Kidney epithelial cell (primary cell): ENCODE measurements around the gene NMD3. TPM values are rescaled to one million over a fixed set of nuclear protein-coding genes. Genes with fewer than 3 reads are reported as not detected.
A peak's percentile ranks its signal among the peaks of the same experiment; 100 is the strongest.
"Not testable (repeated sequence)": the region's sequence is repeated elsewhere in the genome, so short reads cannot be mapped to it uniquely, and the experiment has no call there.

ENCODE experiments used
- DNase-seq: peaks from one replicate; pipeline ENCODE4 v3.0.0-alpha.2; 2010; ENCODE audit warnings: low read depth
- H3K27me3 ChIP-seq: 2 replicates; pipeline ENCODE4 v1.6.0; 2011; ENCODE audit warnings: low read length; ENCODE audit not compliant: control insufficient read depth, insufficient read depth
- H3K36me3 ChIP-seq: 2 replicates; pipeline ENCODE4 v1.5.1; 2011; ENCODE audit warnings: low read length; ENCODE audit not compliant: control insufficient read depth, insufficient read depth
- H3K4me3 ChIP-seq: 2 replicates; pipeline ENCODE4 v1.5.1; 2011; ENCODE audit warnings: low read depth, mild to moderate bottlenecking, control low read depth, low read length
- CTCF ChIP-seq: IDR thresholded peaks from 2 replicates; pipeline ENCODE4 v1.5.1; 2011; ENCODE audit warnings: mild to moderate bottlenecking, moderate library complexity, low read length, control low read depth, inconsistent platforms; ENCODE audit not compliant: insufficient read depth, poor library complexity, severe bottlenecking
- total RNA-seq: library from RNA; depleted of rRNA; stranded (reverse); fragments of >200 nt; gene quantifications from 2 replicates; pipeline ENCODE4 v1.2.3, GENCODE V29; 2015

The NMD3 gene
- total RNA-seq = 53.9 and 66.0 TPM in 2 replicates

- DNase-seq = peak; percentile 60
- Histone ChIP-seq H3K27me3 (no peaks in the 10 kb centered on the region), H3K4me3 (peak within 1 kb of the TSS; percentile 87), H3K36me3 (no peaks in the 10 kb centered on the region)
- no peak for TF ChIP-seq CTCF
Observed at GRCh38 chr3:161220850-161221753, at the start of gene NMD3. NMD3 (plus strand) TSS chr3:161221311; CDS start chr3:161222014, 703 bp downstream.

DNA sequence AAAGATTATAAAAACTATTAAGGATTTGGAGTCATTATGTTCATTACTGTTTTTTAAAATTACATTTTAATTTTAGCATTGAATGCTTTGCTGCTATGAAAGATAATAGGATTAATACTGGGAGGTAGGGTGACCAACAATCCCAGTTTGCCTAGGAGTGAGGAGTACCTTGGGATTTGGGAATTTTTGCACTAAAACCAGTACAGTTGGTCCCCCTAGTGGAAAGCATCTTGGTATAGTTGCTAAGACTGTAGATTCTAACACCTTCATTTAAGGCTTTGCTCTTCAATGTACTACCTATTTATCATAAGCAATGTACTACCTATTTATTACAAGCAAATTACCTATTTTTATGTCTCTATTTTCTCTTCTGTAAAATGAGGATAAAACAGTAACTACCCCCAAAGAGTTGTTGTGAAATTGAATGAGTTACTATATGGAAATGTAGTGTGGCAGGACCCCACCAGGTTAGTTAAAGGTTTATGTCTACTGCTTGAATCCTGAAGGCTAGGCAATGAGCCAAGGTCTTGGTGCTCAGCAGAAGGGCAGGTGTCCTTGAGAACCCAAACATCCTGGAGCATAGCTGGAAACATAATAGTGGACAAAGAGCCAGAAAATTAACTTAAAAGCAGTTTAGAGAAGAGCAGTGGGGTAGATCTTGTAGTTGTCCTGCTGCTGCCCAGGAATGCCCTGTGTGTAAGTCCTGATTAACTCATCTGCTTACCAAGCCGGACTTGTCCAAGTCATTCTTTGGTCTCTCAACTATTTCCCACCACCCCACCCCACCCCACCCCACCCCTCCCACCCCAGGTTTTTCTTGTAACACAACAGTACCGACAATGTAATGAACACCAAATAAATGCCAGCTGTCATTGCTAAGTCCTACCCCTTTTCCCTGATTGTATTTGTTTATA is 49.2 kb upstream of the NMD3 start:
- TF ChIP-seq CTCF = peak; percentile 18
- DNase-seq = no peak
- H3K27me3 ChIP-seq = no peaks in the 10 kb centered on the region
- no peaks in the 10 kb centered on the region for H3K36me3 ChIP-seq
- no peak overlapping the region for H3K4me3 ChIP-seq

- no peak overlapping the region for H3K4me3 ChIP-seq
- no peak for DNase-seq
Observed at GRCh38 chr3:161175506-161175905, 45.6 kb upstream of the NMD3 start.

DNA sequence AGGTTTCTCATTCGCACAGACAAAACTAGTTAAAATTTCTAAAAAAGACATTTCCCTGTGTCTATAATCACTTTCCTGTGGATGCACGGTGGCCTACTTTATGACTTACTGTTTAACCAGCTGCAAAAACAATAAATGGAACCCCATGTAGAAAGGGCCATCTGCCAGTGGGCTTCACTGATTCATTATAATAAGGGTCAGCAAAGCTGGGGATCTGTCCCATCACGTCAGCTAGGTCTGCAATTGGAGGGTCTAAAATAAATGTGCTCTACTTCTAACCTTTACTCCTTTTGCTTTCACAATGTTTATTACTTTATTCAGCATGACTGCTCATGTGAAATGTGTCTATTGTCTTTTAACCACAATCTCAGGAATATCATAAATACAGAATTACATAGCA is 43.1 kb upstream of the NMD3 start:
- no peak for TF ChIP-seq CTCF
- DNase-seq = no peak
- Histone ChIP-seq H3K27me3 (no peaks in the 10 kb centered on the region), H3K36me3 (no peaks in the 10 kb centered on the region), H3K4me3 (no peak overlapping the region)

More at GRCh38 chr3:161175506-161175905, 45.6 kb upstream of the NMD3 start:
- no peak for TF ChIP-seq CTCF
- Histone ChIP-seq H3K36me3 (no peaks in the 10 kb centered on the region), H3K27me3 (no peaks in the 10 kb centered on the region)

DNA sequence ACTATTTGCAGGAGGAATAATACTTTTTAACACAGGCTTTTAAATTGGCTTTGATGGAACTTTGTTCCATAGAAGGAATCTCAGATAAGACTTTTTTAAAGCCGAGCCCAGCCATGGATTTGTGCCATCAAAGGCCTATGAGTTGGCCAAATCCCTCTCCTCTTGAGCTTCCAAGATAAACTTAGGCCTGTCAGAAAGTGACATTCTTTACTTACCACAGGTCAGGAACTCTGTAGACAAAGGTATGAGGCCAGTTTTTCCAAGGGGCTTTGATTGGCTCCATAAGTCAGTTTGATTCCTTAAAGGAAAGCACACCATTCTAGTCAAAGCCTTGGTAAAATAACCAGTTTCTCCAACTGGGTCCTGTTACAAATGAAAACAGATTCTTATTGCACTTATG is 39.7 kb upstream of the NMD3 start:
- not testable (repeated sequence) for H3K36me3 ChIP-seq, H3K4me3 ChIP-seq, H3K27me3 ChIP-seq, DNase-seq

- no peaks in the 10 kb centered on the region for H3K27me3 ChIP-seq
- DNase-seq = no peak
- no peak for TF ChIP-seq CTCF
- H3K36me3 ChIP-seq = no peaks in the 10 kb centered on the region
- no peak overlapping the region for H3K4me3 ChIP-seq
Observed at GRCh38 chr3:161187046-161187445, 34.1 kb upstream of the NMD3 start.
